B cell (primary cell): ENCODE measurements around the gene AXDND1. TPM values are rescaled to one million over a fixed set of nuclear protein-coding genes. Genes with fewer than 3 reads are reported as not detected.

Experiments used
- ATAC-seq: fragments of 200-7000 bp; cut with Tn5 transposase; one replicate; pipeline ENCODE4 v1.10.0; 2021; ENCODE audit warnings: low read depth, mild to moderate bottlenecking, moderate number of reproducible peaks, moderate library complexity
- CTCF ChIA-PET: fragments of 350-600 bp; sonication (Branson Sonifier 250); formaldehyde crosslinking; loops from one replicate; lab custom pipeline; 2021; ENCODE audit warnings: antibody characterized with exemption, inconsistent platforms; lab: Charles Lee
- POLR2A ChIA-PET: fragments of 350-600 bp; sonication (Branson Sonifier 250); formaldehyde crosslinking; loops from one replicate; lab custom pipeline; 2021; ENCODE audit warnings: antibody characterized with exemption; lab: Charles Lee
- DNase-seq: peaks from one replicate; pipeline ENCODE4 v3.0.0; 2013
- H2AFZ ChIP-seq: 2 replicates; pipeline ENCODE4 v1.6.1; 2012; ENCODE audit warnings: mild to moderate bottlenecking, low read depth, low read length; ENCODE audit not compliant: insufficient read depth, poor library complexity, severe bottlenecking
- H3K27ac ChIP-seq, 2 donors: 1 replicate in 1 of 2; 2 replicates in 1 of 2; pipeline ENCODE4 v1.5.1; 2012 to 2013; ENCODE audit warnings: low read length in 2 of 2, mild to moderate bottlenecking in 2 of 2, moderate library complexity in 1 of 2
- H3K27me3 ChIP-seq, 4 experiments: fragments of 200-600 bp in 1 of 4; sonication (generic) in 1 of 4; replicated peaks in 1 of 4; 1 replicate in 2 of 4; 2 replicates in 2 of 4; pipeline versions ENCODE4 v1.6.1 to v1.7.0; 2013 to 2016; ENCODE audit warnings: low read length in 3 of 4, mild to moderate bottlenecking in 2 of 4, mixed read lengths in 1 of 4, moderate library complexity in 1 of 4; ENCODE audit not compliant: insufficient read depth in 4 of 4, control insufficient read depth in 3 of 4; ENCODE audit errors: control extremely low read depth in 1 of 4
- H3K36me3 ChIP-seq, 2 experiments: replicated peaks in 1 of 2; 1 replicate in 1 of 2; 2 replicates in 1 of 2; pipeline versions ENCODE4 v1.6.1 to v1.7.1; 2013; ENCODE audit warnings: low read length in 1 of 2; ENCODE audit not compliant: insufficient read depth in 2 of 2, control insufficient read depth in 1 of 2; ENCODE audit errors: control extremely low read depth in 1 of 2, extremely low read depth in 1 of 2
- H3K4me1 ChIP-seq, 2 donors: fragments of 200-600 bp in 1 of 2; sonication (generic) in 1 of 2; 1 replicate in 1 of 2; 2 replicates in 1 of 2; pipeline versions ENCODE4 v1.5.1 to v1.6.1; 2013 to 2017; ENCODE audit warnings: low read length in 2 of 2; ENCODE audit not compliant: control insufficient read depth in 2 of 2, insufficient read depth in 2 of 2
- H3K4me2 ChIP-seq: replicated peaks from 2 replicates; pipeline ENCODE3; 2012; ENCODE audit warnings: mild to moderate bottlenecking, low read depth, low read length; ENCODE audit not compliant: poor library complexity, severe bottlenecking
- H3K4me3 ChIP-seq, 5 experiments: fragments of 200-600 bp in 1 of 5; sonication (generic) in 1 of 5; 1 replicate in 3 of 5; 2 replicates in 2 of 5; pipeline versions ENCODE4 v1.5.1 to v1.7.0; 2011 to 2016; ENCODE audit warnings: low read length in 4 of 5, mild to moderate bottlenecking in 4 of 5, low read depth in 2 of 5, control low read depth in 1 of 5, moderate library complexity in 1 of 5; ENCODE audit not compliant: insufficient read depth in 1 of 5; ENCODE audit errors: control extremely low read depth in 1 of 5, extremely low read depth in 1 of 5
- H3K79me2 ChIP-seq: fragments of 200-600 bp; sonication (generic); one replicate; pipeline ENCODE4 v1.6.0; 2016; ENCODE audit warnings: low read length; ENCODE audit not compliant: control insufficient read depth, insufficient read depth
- H3K9ac ChIP-seq: fragments of 200-600 bp; sonication (generic); 2 replicates; pipeline ENCODE4 v1.6.1; 2017; ENCODE audit warnings: mild to moderate bottlenecking, low read length, moderate library complexity
- H3K9me3 ChIP-seq, 3 donors: one replicate each; pipeline versions ENCODE4 v1.6.1 to v1.7.1; 2013; ENCODE audit warnings: low read length in 2 of 3; ENCODE audit not compliant: control insufficient read depth in 2 of 3, insufficient read depth in 1 of 3; ENCODE audit errors: control extremely low read depth in 1 of 3
- H4K20me1 ChIP-seq: 2 replicates; pipeline ENCODE4 v1.6.0; 2012; ENCODE audit warnings: mild to moderate bottlenecking, low read length; ENCODE audit not compliant: insufficient read depth, control insufficient read depth, poor library complexity, severe bottlenecking
- H3K27ac Mint-ChIP-seq: one replicate; pipeline ENCODE4 v1.8.0; 2021; ENCODE audit warnings: mixed read lengths
- H3K27me3 Mint-ChIP-seq: one replicate; pipeline ENCODE4 v1.8.0; 2021; ENCODE audit warnings: mixed read lengths
- H3K4me1 Mint-ChIP-seq: one replicate; pipeline ENCODE4 v1.8.0; 2021; ENCODE audit warnings: mixed read lengths
- H3K4me3 Mint-ChIP-seq: one replicate; pipeline ENCODE4 v1.8.0; 2021; ENCODE audit warnings: mixed read lengths
- H3K9me3 Mint-ChIP-seq: one replicate; pipeline ENCODE4 v1.8.0; 2022; ENCODE audit warnings: mixed read lengths; ENCODE audit not compliant: insufficient read depth
- EZH2 ChIP-seq: IDR thresholded peaks from 2 replicates; pipeline ENCODE4 v1.6.1; 2012; ENCODE audit warnings: borderline replicate concordance, low read depth, mild to moderate bottlenecking, moderate library complexity, low read length; ENCODE audit not compliant: insufficient read depth, poor library complexity, severe bottlenecking
- WGBS: methylation state at CpG from one replicate; pipeline ENCODE4 v1.1.5; 2013; ENCODE audit warnings: missing lambda C conversion rate; ENCODE audit not compliant: insufficient coverage; 5-methylcytosine and 5-hydroxymethylcytosine counted together
- intact Hi-C: fragments of 100-400 bp; cut with micrococcal nuclease; formaldehyde crosslinking; loops from one replicate; pipeline ENCODE4 v1.10.0; 2022
- polyA plus RNA-seq: library from polyadenylated mRNA; depleted of rRNA; stranded (reverse); fragments of >200 nt; gene quantifications from 2 replicates; pipeline ENCODE4 v1.2.3, GENCODE V29; 2012
- total RNA-seq, 2 donors: library from RNA; stranded (reverse); fragments of 120-200 nt in 1 of 2; gene quantifications; 1 replicate in 1 of 2; 2 replicates in 1 of 2; pipeline versions ENCODE4 v1.2.3 to v1.2.4, GENCODE V29; 2013 to 2022
- TF ChIP-seq, protein P1 (sequence below): fragments of 200-600 bp; IDR thresholded peaks from one replicate; pipeline ENCODE4 v1.8.0; 2022; ENCODE audit warnings: antibody characterized with exemption, mild to moderate bottlenecking

AXDND1 gene
- total and polyA plus RNA-seq, 2 donors (not counting 1 experiment from before 2014, with no cell fraction given): 0.40 to 1.1 TPM

DNA sequence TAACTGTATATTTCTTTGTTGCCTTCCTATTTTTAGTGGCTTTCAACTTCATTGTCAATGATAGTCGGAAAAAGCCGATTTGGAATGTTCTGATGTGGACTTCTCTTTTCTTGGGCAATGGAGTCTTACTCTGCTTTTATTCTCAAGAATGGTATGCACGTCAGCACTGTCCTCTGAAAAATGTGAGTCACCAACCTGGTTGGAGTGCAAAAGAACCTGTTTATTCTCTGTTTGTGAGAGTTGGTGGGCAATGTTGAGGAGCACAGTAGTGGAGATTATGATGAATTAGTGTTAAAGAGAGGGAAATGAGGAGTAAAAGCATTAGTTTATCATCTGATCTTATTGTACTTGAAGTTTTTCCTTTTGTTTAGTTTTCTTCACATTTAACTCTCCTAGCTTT lies 14.5 kb upstream of the AXDND1 start:
- no peaks in the 10 kb centered on the region for H3K79me2 ChIP-seq
- intact Hi-C loops: no loop called here
- H4K20me1 ChIP-seq: no peaks in the 10 kb centered on the region
- ChIA-PET CTCF (no interaction called here), POLR2A (interaction anchor here (0.6 kb wide), 1 partner anchor 154 kb away, joined by 4 read pairs; no protein-coding TSS in a partner anchor)
- TF ChIP-seq EZH2: no peak
- TF ChIP-seq, protein P1, sequence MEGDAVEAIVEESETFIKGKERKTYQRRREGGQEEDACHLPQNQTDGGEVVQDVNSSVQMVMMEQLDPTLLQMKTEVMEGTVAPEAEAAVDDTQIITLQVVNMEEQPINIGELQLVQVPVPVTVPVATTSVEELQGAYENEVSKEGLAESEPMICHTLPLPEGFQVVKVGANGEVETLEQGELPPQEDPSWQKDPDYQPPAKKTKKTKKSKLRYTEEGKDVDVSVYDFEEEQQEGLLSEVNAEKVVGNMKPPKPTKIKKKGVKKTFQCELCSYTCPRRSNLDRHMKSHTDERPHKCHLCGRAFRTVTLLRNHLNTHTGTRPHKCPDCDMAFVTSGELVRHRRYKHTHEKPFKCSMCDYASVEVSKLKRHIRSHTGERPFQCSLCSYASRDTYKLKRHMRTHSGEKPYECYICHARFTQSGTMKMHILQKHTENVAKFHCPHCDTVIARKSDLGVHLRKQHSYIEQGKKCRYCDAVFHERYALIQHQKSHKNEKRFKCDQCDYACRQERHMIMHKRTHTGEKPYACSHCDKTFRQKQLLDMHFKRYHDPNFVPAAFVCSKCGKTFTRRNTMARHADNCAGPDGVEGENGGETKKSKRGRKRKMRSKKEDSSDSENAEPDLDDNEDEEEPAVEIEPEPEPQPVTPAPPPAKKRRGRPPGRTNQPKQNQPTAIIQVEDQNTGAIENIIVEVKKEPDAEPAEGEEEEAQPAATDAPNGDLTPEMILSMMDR: no peak
- no peak for ATAC-seq
- no peaks in the 10 kb centered on the region for H3K9me3 ChIP-seq
- Mint-ChIP-seq H3K27me3 (no peaks in the 10 kb centered on the region), H3K4me3 (no peak overlapping the region), H3K4me1 (no peaks in the 10 kb centered on the region), H3K27ac (no peak overlapping the region), H3K9me3 (no peaks in the 10 kb centered on the region)
- no peak overlapping the region for H3K4me2 ChIP-seq
- 100% methylated on average over 3 of the region's 3 CpGs for WGBS
- H3K27ac ChIP-seq: no peak overlapping the region
- H2AFZ ChIP-seq: no peak overlapping the region
- no peak overlapping the region for H3K4me3 ChIP-seq
- H3K27me3 ChIP-seq: no peaks in the 10 kb centered on the region
- peaks cover 21 to 35% of the 10 kb centered on the region in 2 experiments for H3K36me3 ChIP-seq
- DNase-seq: no peak
- no peak overlapping the region for H3K9ac ChIP-seq
- no peaks in the 10 kb centered on the region for H3K4me1 ChIP-seq

DNA sequence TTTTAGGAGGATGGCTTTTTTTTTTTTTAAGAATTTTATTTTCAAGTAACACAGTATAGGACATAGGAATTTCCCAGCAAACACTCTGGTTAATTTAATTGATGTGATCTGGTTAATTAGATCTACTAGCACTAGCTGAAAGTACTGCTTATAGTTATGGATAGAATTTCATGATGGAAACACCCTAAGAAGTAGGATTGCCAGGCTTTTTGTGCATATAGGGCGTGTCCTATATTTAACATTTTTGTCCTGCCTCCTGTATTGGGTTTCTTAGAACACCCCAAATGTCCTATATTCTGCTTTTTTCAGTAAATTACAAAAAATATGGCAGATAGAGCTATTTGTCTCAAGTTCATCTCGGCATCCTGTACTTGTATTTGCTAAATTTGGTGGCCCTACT lies 13.5 kb upstream of the AXDND1 start:
- POLR2A ChIA-PET: interaction anchor here (0.7 kb wide), 1 partner anchor 137 kb away, joined by 4 read pairs; no protein-coding TSS in a partner anchor
- no peaks in the 10 kb centered on the region for H3K4me1 Mint-ChIP-seq
- H4K20me1 ChIP-seq: no peaks in the 10 kb centered on the region
- CTCF ChIA-PET: interaction anchor here (0.7 to 1.2 kb wide), 2 partner anchors 13 to 1041 kb away, joined by 4 read pairs; partner anchors contain the start of gene AXDND1
- whole genome bisulfite sequencing: no CpG with 5 or more reads among the region's 2 CpGs
- H3K4me1 ChIP-seq: no peaks in the 10 kb centered on the region
- H3K27me3 ChIP-seq: no peaks in the 10 kb centered on the region
- peaks cover 18 to 29% of the 10 kb centered on the region in 2 experiments for H3K36me3 ChIP-seq
- H3K4me3 Mint-ChIP-seq: no peak overlapping the region
- no peak for DNase-seq
- intact Hi-C loops: no loop called here
- TF ChIP-seq, protein P1: no peak
- TF ChIP-seq EZH2: no peak
- no peak overlapping the region for H2AFZ ChIP-seq
- no peak overlapping the region for H3K27ac Mint-ChIP-seq
- no peak overlapping the region for H3K4me3 ChIP-seq
- ATAC-seq: no peak
- no peak overlapping the region for H3K4me2 ChIP-seq
- H3K9me3 ChIP-seq: no peaks in the 10 kb centered on the region
- no peaks in the 10 kb centered on the region for H3K27me3 Mint-ChIP-seq
- no peaks in the 10 kb centered on the region for H3K9me3 Mint-ChIP-seq
- H3K27ac ChIP-seq: no peak overlapping the region
- no peaks in the 10 kb centered on the region for H3K79me2 ChIP-seq
- H3K9ac ChIP-seq: no peak overlapping the region
